Measurements from ENCODE around the gene HOXD8.

The HOXD8 gene

GRCh38 chr2:176088937-176089842 lies 40.3 kb upstream of the HOXD8 start:
- no peak for DNase-seq
- in situ Hi-C loops (cut with MboI; ENCODE audit: low pct_unique_long_range_greater_than_20kb, low sequenced_read_pairs): loop anchor here (25.0 kb wide), 2 partner anchors 402 to 727 kb away; no protein-coding TSS in a partner anchor

- in situ Hi-C loops (cut with MboI; ENCODE audit: low pct_unique_long_range_greater_than_20kb, low sequenced_read_pairs): loop anchor here (25.0 kb wide), 2 partner anchors 403 to 728 kb away; no protein-coding TSS in a partner anchor
- DNase-seq: no peak
Measured at GRCh38 chr2:176089843-176090395, 39.6 kb upstream of the HOXD8 start.

- in situ Hi-C loops (cut with MboI; ENCODE audit: low pct_unique_long_range_greater_than_20kb, low sequenced_read_pairs): loop anchor here (25.0 kb wide), 2 partner anchors 404 to 729 kb away; no protein-coding TSS in a partner anchor
- no peak for DNase-seq
Measured at GRCh38 chr2:176090862-176091261, 38.6 kb upstream of the HOXD8 start.

GRCh38 chr2:176091329-176092258 lies 37.9 kb upstream of the HOXD8 start:
- no peak for DNase-seq
- in situ Hi-C loops (cut with MboI; ENCODE audit: low pct_unique_long_range_greater_than_20kb, low sequenced_read_pairs): loop anchor here (25.0 kb wide), 2 partner anchors 404 to 729 kb away; no protein-coding TSS in a partner anchor

- in situ Hi-C loops (cut with MboI; ENCODE audit: low pct_unique_long_range_greater_than_20kb, low sequenced_read_pairs): loop anchor here (25.0 kb wide), 2 partner anchors 405 to 730 kb away; no protein-coding TSS in a partner anchor
Measured at GRCh38 chr2:176092270-176093144, 37.0 kb upstream of the HOXD8 start, which contains the start of gene HOXD13. HOXD13 (plus strand) TSS chr2:176092721; CDS start chr2:176092891, 170 bp downstream.

GRCh38 chr2:176093145-176093897 lies 36.2 kb upstream of the HOXD8 start:
- no peak for DNase-seq
- in situ Hi-C loops (cut with MboI; ENCODE audit: low pct_unique_long_range_greater_than_20kb, low sequenced_read_pairs): loop anchor here (25.0 kb wide), 2 partner anchors 406 to 731 kb away; no protein-coding TSS in a partner anchor

More at GRCh38 chr2:176092270-176093144, 37.0 kb upstream of the HOXD8 start, which contains the start of gene HOXD13:
- DNase-seq: no peak

GRCh38 chr2:176093898-176094249 lies 35.6 kb upstream of the HOXD8 start:
- in situ Hi-C loops (cut with MboI; ENCODE audit: low pct_unique_long_range_greater_than_20kb, low sequenced_read_pairs): loop anchor here (25.0 kb wide), 2 partner anchors 407 to 732 kb away; no protein-coding TSS in a partner anchor
- DNase-seq: no peak

- in situ Hi-C loops (cut with MboI; ENCODE audit: low pct_unique_long_range_greater_than_20kb, low sequenced_read_pairs): loop anchor here (25.0 kb wide), 2 partner anchors 407 to 732 kb away; no protein-coding TSS in a partner anchor
- no peak for DNase-seq
Measured at GRCh38 chr2:176094349-176094748, 35.2 kb upstream of the HOXD8 start.

- DNase-seq: no peak
- in situ Hi-C loops (cut with MboI; ENCODE audit: low pct_unique_long_range_greater_than_20kb, low sequenced_read_pairs): loop anchor here (25.0 kb wide), 2 partner anchors 408 to 733 kb away; no protein-coding TSS in a partner anchor
Measured at GRCh38 chr2:176095421-176095820, 34.1 kb upstream of the HOXD8 start.

GRCh38 chr2:176096243-176096985 lies 33.1 kb upstream of the HOXD8 start:
- in situ Hi-C loops (cut with MboI; ENCODE audit: low pct_unique_long_range_greater_than_20kb, low sequenced_read_pairs): loop anchor here (25.0 kb wide), 2 partner anchors 409 to 734 kb away; no protein-coding TSS in a partner anchor
- no peak for DNase-seq

- DNase-seq: peak; percentile 85
- in situ Hi-C loops (cut with MboI; ENCODE audit: low pct_unique_long_range_greater_than_20kb, low sequenced_read_pairs): loop anchor here (25.0 kb wide), 2 partner anchors 410 to 735 kb away; no protein-coding TSS in a partner anchor
Measured at GRCh38 chr2:176096986-176097819, 32.3 kb upstream of the HOXD8 start.

- in situ Hi-C loops (cut with MboI; ENCODE audit: low pct_unique_long_range_greater_than_20kb, low sequenced_read_pairs): loop anchor here (25.0 kb wide), 2 partner anchors 411 to 736 kb away; no protein-coding TSS in a partner anchor
- DNase-seq: no peak
Measured at GRCh38 chr2:176097820-176098365, 31.6 kb upstream of the HOXD8 start.

GRCh38 chr2:176098366-176099158 lies 30.9 kb upstream of the HOXD8 start:
- in situ Hi-C loops (cut with MboI; ENCODE audit: low pct_unique_long_range_greater_than_20kb, low sequenced_read_pairs): loop anchor here (25.0 kb wide), 2 partner anchors 411 to 736 kb away; no protein-coding TSS in a partner anchor
- DNase-seq: no peak

- DNase-seq: no peak
- in situ Hi-C loops (cut with MboI; ENCODE audit: low pct_unique_long_range_greater_than_20kb, low sequenced_read_pairs): loop anchor here (25.0 kb wide), 2 partner anchors 412 to 737 kb away; no protein-coding TSS in a partner anchor
Measured at GRCh38 chr2:176099159-176099727, 30.3 kb upstream of the HOXD8 start.

Data from KBM-7 (cell line).